OCI-LY7 (cell line): ENCODE measurements around the gene VPS13D. TPM values are rescaled to one million over a fixed set of nuclear protein-coding genes. Genes with fewer than 3 reads are reported as not detected.

Experiments used
- BruUV-seq: library from RNA; stranded (reverse); fragments of 400-500 nt; replicated peaks from 2 replicates; lab custom pipeline; 2021; lab: Mats Ljungman, UMichigan
- CTCF ChIA-PET: fragments of 300-600 bp; sonication (Branson Sonifier 250); formaldehyde crosslinking; loops from one replicate; lab custom pipeline; 2022; ENCODE audit warnings: antibody characterized with exemption; ENCODE audit not compliant: unreplicated experiment; lab: Charles Lee
- POLR2A ChIA-PET: fragments of 300-600 bp; sonication (Branson Sonifier 250); formaldehyde crosslinking; loops from one replicate; lab custom pipeline; 2022; ENCODE audit warnings: antibody characterized with exemption; lab: Charles Lee
- DNase-seq: peaks from one replicate; pipeline ENCODE4 v3.0.0-alpha.2; 2015; ENCODE audit warnings: low spot score
- H2AFZ ChIP-seq: fragments of 200-600 bp; sonication (generic), shearing (Covaris generic); 2 replicates; pipeline ENCODE4 v1.6.1; 2014; ENCODE audit warnings: mild to moderate bottlenecking, antibody characterized with exemption, low read length, moderate library complexity
- H3K27ac ChIP-seq: fragments of 200-600 bp; sonication (generic); 2 replicates; pipeline ENCODE4 v1.5.1; 2014; ENCODE audit warnings: mixed run types, low read depth, mild to moderate bottlenecking, moderate library complexity, low read length, inconsistent platforms; ENCODE audit not compliant: poor library complexity, severe bottlenecking
- H3K36me3 ChIP-seq: fragments of 200-600 bp; sonication (generic); 2 replicates; pipeline ENCODE4 v1.6.1; 2014; ENCODE audit warnings: mild to moderate bottlenecking, antibody characterized with exemption, low read length, moderate library complexity, mixed read lengths; ENCODE audit not compliant: insufficient read depth
- H3K4me1 ChIP-seq: fragments of 200-600 bp; sonication (generic); 2 replicates; pipeline ENCODE4 v1.5.1; 2014; ENCODE audit warnings: mild to moderate bottlenecking, low read length; ENCODE audit not compliant: insufficient read depth, poor library complexity, severe bottlenecking
- H3K4me2 ChIP-seq: fragments of 200-600 bp; sonication (generic); 2 replicates; pipeline ENCODE4 v1.6.1; 2014; ENCODE audit warnings: mild to moderate bottlenecking, low read length
- H3K4me3 ChIP-seq: fragments of 200-600 bp; sonication (generic); 2 replicates; pipeline ENCODE4 v1.5.1; 2014; ENCODE audit warnings: mild to moderate bottlenecking, low read depth, low read length; ENCODE audit not compliant: poor library complexity, severe bottlenecking
- H3K79me2 ChIP-seq: fragments of 200-600 bp; sonication (generic); 2 replicates; pipeline ENCODE4 v1.6.1; 2016; ENCODE audit warnings: low read depth, mild to moderate bottlenecking, low read length, moderate library complexity, mixed read lengths; ENCODE audit not compliant: insufficient read depth
- H3K9me2 ChIP-seq: fragments of 200-600 bp; sonication (generic); 2 replicates; pipeline ENCODE4 v1.6.1; 2016; ENCODE audit warnings: mild to moderate bottlenecking, low read length, mixed read lengths; ENCODE audit not compliant: insufficient read depth
- H3K9me3 ChIP-seq: fragments of 200-600 bp; sonication (generic); 2 replicates; pipeline ENCODE4 v1.6.1; 2014; ENCODE audit warnings: mild to moderate bottlenecking, mixed run types, low read length, mixed read lengths
- H4K20me1 ChIP-seq: fragments of 200-600 bp; sonication (generic); 2 replicates; pipeline ENCODE4 v1.6.1; 2014; ENCODE audit warnings: mild to moderate bottlenecking, antibody characterized with exemption, low read length, moderate library complexity, mixed read lengths; ENCODE audit not compliant: insufficient read depth
- CTCF ChIP-seq: fragments of 200-600 bp; sonication (generic); conservative IDR thresholded peaks from 2 replicates; pipeline ENCODE4 v1.5.1; 2014; ENCODE audit warnings: mild to moderate bottlenecking, antibody characterized with exemption, low read length, moderate library complexity, mixed read lengths
- EZH2phosphoT487 ChIP-seq: fragments of 200-600 bp; sonication (generic); IDR thresholded peaks from 2 replicates; pipeline ENCODE4 v1.6.1; 2018; ENCODE audit warnings: low read depth, borderline replicate concordance, mild to moderate bottlenecking, mixed run types, antibody characterized with exemption, low read length, moderate library complexity, mixed read lengths
- intact Hi-C: fragments of 100-400 bp; cut with micrococcal nuclease; formaldehyde crosslinking; loops from one replicate; pipeline ENCODE4 v1.10.0; 2022; ENCODE audit not compliant: unreplicated experiment
- microRNA-seq: library from miRNA; unstranded; fragments of <30 nt; microRNA quantifications from one replicate; pipeline ENCODE4 v1.2.0, GENCODE V29; 2022; ENCODE audit warnings: borderline replicate concordance
- small RNA-seq: library from RNA; depleted of rRNA; stranded (forward); fragments of <200 nt; gene quantifications from one replicate; pipeline ENCODE3, GENCODE V24; 2014
- total RNA-seq, 2 experiments: library from RNA; depleted of rRNA in 1 of 2; stranded (reverse); fragments of >200 nt in 1 of 2; shearing (Covaris generic) in 1 of 2; gene quantifications; 2 replicates each; pipeline ENCODE4 v1.2.3, GENCODE V29; 2014 to 2022

Gene VPS13D
- total RNA-seq, 2 experiments from 2014 or later = 23.9 to 39.2 TPM

DNA sequence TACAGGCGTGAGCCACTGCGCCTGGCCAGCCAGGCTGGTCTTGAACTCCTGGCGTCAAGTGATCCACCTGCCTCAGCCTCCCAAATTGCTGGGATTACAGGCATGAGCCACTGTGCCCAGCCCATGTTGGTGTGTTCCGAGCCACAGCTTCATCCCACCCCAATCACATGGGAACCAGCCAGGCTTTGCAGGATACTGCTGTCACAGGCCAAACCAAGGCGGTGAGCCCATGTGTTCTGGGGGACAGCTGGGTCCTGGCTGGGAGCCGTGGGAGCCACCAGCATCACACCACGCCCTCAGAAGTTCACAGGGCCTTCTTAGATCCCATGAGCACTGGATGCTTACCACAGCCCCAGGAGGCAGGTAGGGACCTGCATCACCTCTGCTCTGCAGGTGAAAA is 331.3 kb downstream of the VPS13D start:
- CTCF ChIA-PET = no interaction called here

More for the DNA sequence above, 331.3 kb downstream of the VPS13D start:
- Histone ChIP-seq H3K36me3 (no peaks in the 10 kb centered on the region), H3K27ac (no peak overlapping the region), H3K4me1 (no peaks in the 10 kb centered on the region), H3K9me2 (no peaks in the 10 kb centered on the region), H3K4me2 (no peak overlapping the region), H3K79me2 (no peaks in the 10 kb centered on the region), H2AFZ (no peak overlapping the region), H3K4me3 (no peak overlapping the region), H4K20me1 (no peaks in the 10 kb centered on the region), H3K9me3 (no peaks in the 10 kb centered on the region)
- POLR2A ChIA-PET = no interaction called here
- BruUV-seq = no TSS peak
- DNase-seq = no peak
- TF ChIP-seq CTCF (no peak), EZH2phosphoT487 (no peak)
- intact Hi-C loops = no loop called here

Small RNA genes within 50 kb of the gene (microRNA-seq; reads per million reads assigned to microRNA genes)
- not detected for gene MIR4632

Small RNA genes within 50 kb of the gene (small RNA-seq; reads per million reads assigned to genes)
- gene MIR4632 = not detected
- not detected for gene RF00156
- gene SNORA59A = not detected

Other genes with a start within 250 kb of the VPS13D start
- gene MFN2, start 249.6 kb upstream of the VPS13D start, total RNA-seq (2014; rRNA removed; shearing (Covaris generic)) = 28.3 and 32.2 TPM in 2 replicates
- gene MFN2, start 249.6 kb upstream of the VPS13D start, total RNA-seq (2022) = 52.7 and 55.9 TPM in 2 replicates
- 75.2 and 102 TPM in 2 replicates for gene MIIP, start 210.5 kb upstream of the VPS13D start, total RNA-seq (2014; rRNA removed; shearing (Covaris generic))
- gene MIIP, start 210.5 kb upstream of the VPS13D start, total RNA-seq (2022) = 48.5 and 57.9 TPM in 2 replicates
- gene TNFRSF8, start 166.7 kb upstream of the VPS13D start, total RNA-seq (2014; rRNA removed; shearing (Covaris generic)) = not detected in 2 replicates
- gene TNFRSF8, start 166.7 kb upstream of the VPS13D start, total RNA-seq (2022) = 0.09 and 0.29 TPM in 2 replicates
- gene TNFRSF1B, start 63.0 kb upstream of the VPS13D start, total RNA-seq (2014; rRNA removed; shearing (Covaris generic)) = not detected in 2 replicates
- gene TNFRSF1B, start 63.0 kb upstream of the VPS13D start, total RNA-seq (2022) = not detected in 2 replicates